Inflammatory macrophage treated with lipopolysaccharide for 4 hours (primary cell): ENCODE measurements around the gene PHPT1.
"Not testable (repeated sequence)": the region's sequence is repeated elsewhere in the genome, so short reads cannot be mapped to it uniquely, and the experiment has no call there.

Experiments
- DNase-seq: peaks from one replicate; pipeline ENCODE4 v3.0.0-alpha.2; 2020

The PHPT1 gene

DNA sequence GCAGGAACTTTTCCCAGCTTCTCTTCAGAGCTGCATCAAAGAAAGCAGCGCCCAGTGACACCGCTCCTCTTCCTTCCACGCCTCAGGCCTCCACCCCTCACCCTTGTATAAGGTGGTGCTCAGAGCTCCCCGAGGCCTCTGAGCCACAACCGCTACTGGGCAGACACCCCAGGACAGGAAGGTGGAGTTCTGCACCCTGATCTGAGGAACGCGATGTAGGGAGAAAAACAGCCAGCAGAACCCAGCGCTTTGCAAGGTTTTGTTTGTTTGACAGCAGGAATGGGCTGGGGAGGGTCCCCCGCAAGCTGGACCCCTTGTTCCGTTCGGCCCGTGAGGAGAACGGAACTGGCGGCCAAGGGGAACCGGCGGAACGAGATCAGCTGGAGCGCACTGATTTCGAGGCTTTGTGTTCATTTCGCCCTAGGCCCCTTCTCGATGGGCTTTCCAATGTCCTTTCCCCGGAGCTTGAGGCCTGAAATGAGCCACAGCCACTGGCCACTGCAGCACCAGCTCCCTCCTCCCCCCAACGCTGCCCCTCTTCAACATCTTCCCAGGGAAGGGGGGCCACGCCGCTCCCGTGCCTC is 12.8 kb downstream of the PHPT1 start:
- no peak for DNase-seq

- DNase-seq = no peak
Observed at GRCh38 chr9:136862849-136863622, 13.8 kb downstream of the PHPT1 start.

GRCh38 chr9:136863623-136864273 is 14.5 kb downstream of the PHPT1 start:
- no peak for DNase-seq

DNA sequence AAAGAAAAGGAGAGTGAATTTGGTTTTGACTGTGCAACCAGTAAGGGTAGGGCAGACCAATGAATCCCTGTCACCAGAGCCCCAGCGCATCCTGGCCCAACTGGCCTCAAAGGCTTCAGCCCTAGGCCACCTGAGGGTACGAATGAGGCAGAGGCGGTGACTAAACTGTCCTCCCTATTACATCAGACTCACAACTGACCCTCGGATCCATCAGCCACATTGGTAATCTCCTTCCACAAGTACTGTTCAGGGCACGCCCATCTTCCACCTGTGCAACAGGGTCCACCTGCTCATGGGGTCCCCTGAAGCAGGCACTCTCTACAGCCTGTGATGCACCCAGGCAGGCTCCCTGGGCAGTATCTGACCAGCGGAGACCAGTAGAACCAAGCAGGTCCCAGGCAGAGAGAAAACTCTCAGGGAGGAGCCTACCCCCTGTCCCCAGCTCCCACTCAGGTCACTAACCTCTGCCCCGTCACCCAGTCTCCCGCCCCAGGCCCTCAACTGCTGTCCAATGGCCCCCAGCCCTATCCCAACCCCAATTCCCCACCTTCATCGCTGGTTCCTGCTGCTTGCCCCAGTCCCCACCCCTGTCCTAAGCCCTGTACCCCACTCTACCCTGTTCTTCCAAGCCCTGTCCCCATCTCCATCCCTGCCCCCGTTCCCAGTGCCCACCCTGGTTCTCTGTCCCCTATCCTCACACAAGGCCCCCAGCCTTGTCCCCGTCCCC is 16.0 kb downstream of the PHPT1 start:
- DNase-seq = no peak

GRCh38 chr9:136865768-136866103 is 16.5 kb downstream of the PHPT1 start:
- no peak for DNase-seq

DNA sequence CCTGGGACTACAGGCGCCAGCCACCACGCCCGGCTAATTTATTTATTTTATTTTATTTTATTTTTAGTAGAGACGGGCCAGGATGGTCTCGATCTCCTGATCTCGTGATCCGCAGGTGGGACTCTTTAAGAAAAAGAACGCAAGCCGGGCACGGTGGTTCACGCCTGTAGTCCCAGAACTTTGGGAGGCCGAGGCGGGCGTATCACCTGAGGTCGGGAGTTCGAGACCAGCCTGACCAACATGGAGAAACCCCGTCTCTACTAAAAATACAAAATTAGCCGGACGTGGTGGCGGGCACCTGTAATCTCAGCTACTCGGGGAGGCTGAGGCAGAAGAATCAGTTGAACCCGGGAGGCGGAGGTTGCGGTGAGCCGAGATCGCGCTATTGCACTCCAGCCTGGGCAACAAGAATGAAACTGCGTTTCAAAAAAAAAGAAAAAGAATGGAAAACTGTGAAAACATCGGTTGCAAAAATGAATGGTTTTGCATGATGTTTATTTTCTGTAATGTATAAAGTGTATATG is 17.8 kb downstream of the PHPT1 start:
- not testable (repeated sequence) for DNase-seq

DNA sequence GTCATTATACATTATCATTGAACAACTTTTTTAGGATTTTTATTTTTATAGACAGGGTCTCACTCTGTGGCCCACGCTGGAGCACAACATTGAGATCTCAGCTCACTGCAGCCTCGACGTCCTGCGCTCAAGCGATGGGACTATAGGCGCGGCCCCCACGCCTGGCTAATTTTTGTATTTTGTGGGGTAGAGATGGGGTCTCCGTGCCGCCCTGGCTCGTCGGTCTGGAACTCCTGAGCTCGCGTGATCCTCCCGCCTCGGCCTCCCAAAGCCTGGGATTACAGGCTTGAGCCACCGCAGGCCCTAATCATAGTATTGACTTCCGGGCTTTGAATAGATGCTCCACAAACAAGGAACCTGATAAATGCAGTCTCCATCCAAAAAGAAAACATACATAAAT is 18.3 kb downstream of the PHPT1 start:
- no peak for DNase-seq

GRCh38 chr9:136867917-136868316 is 18.7 kb downstream of the PHPT1 start:
- no peak for DNase-seq

DNA sequence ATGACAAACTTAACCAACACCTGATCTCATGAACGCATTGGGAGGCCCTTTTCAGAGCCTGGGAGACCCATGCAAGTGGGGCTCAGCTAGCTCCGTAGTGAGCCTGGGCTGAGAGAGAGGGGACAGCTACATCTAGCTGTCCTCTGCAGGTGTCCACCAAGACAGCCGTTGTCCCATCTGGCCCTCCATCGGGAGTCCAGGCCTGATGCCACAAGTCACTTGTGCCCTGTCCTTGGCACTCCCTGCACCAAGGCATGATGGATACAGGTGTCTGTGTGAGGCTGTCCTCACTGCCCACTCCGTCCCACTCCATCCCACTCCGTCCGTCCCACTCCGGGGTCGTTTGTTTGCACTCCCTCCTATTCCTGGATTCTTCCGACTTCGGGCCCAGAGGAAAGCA is 19.4 kb downstream of the PHPT1 start:
- DNase-seq = no peak

GRCh38 chr9:136869611-136870010 is 20.4 kb downstream of the PHPT1 start:
- not testable (repeated sequence) for DNase-seq

GRCh38 chr9:136875155-136875554 is 25.9 kb downstream of the PHPT1 start:
- no peak for DNase-seq

- DNase-seq = no peak
Observed at GRCh38 chr9:136876476-136876875, 27.3 kb downstream of the PHPT1 start.

DNA sequence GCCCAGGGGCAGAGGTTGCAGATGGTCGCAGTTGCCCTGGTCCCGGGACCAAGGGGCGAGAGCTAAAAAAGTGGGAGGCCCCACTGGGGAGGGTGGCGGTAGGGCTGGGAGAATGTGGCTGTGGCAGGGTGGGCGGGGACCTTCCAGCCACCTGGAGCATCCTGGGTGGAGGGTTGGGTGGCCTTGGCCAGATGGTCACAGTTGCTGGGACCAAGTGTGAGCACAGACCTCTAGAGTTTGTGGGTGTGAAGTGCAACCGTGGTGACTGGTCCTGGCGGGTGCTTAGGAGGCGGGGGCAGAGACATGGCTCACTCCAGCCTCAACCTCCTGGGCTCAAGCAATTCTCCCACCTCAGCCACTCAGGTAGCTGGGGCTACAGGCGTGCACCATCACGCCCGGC is 31.4 kb downstream of the PHPT1 start:
- DNase-seq = no peak

GRCh38 chr9:136881691-136882108 is 32.5 kb downstream of the PHPT1 start:
- peak; percentile 84 for DNase-seq

- peak; percentile 96 for DNase-seq
Observed at GRCh38 chr9:136882109-136882946, 33.1 kb downstream of the PHPT1 start.

DNA sequence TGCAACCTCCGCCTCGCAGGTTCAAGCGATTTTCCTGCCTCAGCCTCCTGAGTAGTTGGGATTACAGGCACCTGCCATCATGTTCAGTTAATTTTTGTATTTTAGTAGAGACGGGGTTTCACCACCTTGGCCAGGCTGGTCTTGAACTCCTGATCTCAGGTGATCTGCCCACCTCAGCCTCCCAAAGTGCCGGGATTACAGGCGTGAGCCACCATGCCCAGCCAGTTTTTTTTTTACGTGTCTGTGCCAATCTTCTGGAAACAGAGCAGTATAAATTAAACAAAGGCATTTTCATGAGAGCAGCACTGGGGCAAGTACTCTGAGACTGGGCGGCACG is 33.7 kb downstream of the PHPT1 start:
- DNase-seq = not testable (repeated sequence)

- DNase-seq = not testable (repeated sequence)
Observed at GRCh38 chr9:136883670-136884069, 34.5 kb downstream of the PHPT1 start.

DNA sequence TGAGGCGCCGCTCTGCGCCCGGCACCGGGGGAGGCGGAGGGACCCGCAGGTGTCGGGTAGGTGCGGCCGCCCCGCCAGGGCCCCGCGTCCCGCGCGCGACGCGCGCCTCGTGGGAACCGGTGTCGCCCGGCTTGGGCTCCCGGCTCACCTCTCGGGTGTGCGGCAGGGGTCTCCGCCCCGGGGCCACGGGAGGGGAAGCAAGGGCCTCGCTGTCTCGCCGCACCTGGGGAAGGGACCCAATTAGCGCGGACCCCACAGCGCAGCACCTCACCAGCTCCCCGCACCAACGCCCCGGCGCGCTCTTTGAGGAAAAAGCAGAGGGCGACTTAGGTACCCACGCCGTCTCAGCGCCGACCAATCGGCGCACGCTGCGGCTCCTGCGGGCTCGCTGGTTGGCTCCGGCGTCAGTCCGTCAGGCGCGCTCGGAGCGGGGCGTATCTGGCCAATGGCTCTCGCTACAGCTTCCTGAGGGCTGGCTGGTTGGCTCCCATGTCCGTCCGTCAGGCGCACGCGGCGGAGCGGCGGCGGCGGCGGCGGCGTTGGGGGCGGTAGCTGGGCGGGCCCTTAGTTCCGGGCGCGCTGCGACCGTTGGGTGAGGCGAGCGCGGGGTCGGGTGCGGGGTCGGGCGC is 36.9 kb downstream of the PHPT1 start, which contains the start of gene TRAF2:
TSS of gene TRAF2 (plus strand) at position 567 of the 629 bp plus-strand sequence. CDS start 12,225 bp downstream, outside the sequence.
- peak; percentile 99 for DNase-seq

DNA sequence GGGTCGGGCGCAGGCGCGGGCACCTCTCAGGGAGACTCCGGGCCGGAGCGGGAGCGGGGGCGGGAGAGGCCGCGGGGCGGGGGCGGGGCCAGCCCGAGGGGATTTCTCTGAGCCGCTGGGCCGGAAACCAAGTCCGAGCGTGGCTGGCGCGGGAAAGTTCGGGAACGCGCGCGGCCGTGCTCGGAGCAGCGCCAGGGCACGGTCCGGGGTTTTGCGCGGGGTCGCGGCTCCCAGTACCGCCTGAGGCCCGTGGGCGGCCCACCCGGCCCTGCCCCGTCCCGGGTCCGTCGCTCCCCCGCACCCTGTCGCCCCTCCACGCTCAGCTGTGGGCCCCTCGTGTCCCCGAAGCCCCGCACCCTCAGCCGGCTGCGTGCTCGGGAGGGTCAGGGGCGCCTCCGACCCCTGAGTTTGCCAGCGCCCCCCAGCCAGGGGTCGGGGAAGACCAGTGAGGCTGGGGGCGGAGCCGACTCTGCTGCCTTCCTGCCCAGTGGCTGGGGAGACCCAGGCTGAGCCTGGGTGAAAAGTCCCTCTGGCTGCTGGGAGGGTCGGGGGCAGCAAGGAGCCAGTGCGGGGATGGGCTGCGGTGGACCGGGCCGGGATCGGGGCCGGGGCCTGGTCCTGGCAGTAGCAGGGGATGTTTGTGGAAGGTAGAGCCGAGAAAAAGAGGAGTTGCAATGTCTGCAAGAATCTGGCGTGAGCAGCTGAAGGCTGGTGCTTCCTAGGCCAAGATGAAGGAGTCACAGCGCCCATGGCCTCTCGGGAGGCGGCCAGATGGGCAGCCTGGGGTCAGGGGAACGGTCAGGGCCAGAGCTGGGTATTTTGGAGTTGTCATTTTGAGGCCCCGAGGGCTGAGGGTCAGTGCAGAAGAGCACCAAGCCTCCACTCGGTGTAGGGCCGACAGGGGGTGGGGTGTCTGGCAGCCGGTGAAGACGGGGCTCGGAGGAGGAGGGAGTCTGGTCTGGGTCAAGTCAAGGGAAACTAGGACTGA is 37.7 kb downstream of the PHPT1 start:
- peak; percentile 66 for DNase-seq

DNA sequence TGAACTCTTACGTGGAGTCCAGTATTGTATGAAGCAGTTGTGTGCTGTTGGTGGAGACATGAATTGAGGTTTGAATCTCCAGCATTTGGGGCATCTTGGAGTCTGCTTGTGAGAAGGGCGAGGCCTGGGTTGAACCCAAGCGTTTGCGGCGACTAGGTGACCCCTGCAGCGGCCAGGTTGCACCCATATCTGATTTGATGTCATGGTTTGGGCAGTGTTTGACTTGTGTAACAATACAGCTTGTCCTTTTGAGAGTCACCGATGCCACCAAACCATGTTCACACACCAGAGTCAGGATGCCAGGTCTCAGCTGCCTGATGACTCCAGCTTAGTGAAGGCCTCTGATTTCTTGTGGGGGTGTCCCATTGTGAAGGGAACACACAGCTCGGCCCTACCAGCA is 39.2 kb downstream of the PHPT1 start:
- no peak for DNase-seq

- DNase-seq = no peak
Observed at GRCh38 chr9:136889858-136890257, 40.6 kb downstream of the PHPT1 start.
